HG03521 (cell line): ENCODE measurements around the gene SLC24A3.

Source experiments
- ATAC-seq: cut with Tn5 transposase; IDR thresholded peaks from one replicate; pipeline ENCODE4 v1.9.1; 2021; ENCODE audit warnings: mild to moderate bottlenecking, moderate library complexity; ENCODE audit not compliant: unreplicated experiment

The SLC24A3 gene

GRCh38 chr20:19419396-19419795 lies 207.0 kb downstream of the SLC24A3 start:
- no peak for ATAC-seq

GRCh38 chr20:19423097-19423899 lies 210.9 kb downstream of the SLC24A3 start:
- ATAC-seq: no peak

- no peak for ATAC-seq
Measured at GRCh38 chr20:19423900-19424620, 211.6 kb downstream of the SLC24A3 start.

GRCh38 chr20:19426356-19426755 lies 213.9 kb downstream of the SLC24A3 start:
- no peak for ATAC-seq

- no peak for ATAC-seq
Measured at GRCh38 chr20:19427480-19427879, 215.0 kb downstream of the SLC24A3 start.

GRCh38 chr20:19427913-19428312 lies 215.5 kb downstream of the SLC24A3 start:
- ATAC-seq: no peak

- no peak for ATAC-seq
Measured at GRCh38 chr20:19428324-19428723, 215.9 kb downstream of the SLC24A3 start.

- no peak for ATAC-seq
Measured at GRCh38 chr20:19429538-19429937, 217.1 kb downstream of the SLC24A3 start.

GRCh38 chr20:19430641-19431315 lies 218.3 kb downstream of the SLC24A3 start:
- ATAC-seq: no peak

GRCh38 chr20:19431316-19431700 lies 218.9 kb downstream of the SLC24A3 start:
- no peak for ATAC-seq

- ATAC-seq: no peak
Measured at GRCh38 chr20:19431906-19432305, 219.5 kb downstream of the SLC24A3 start.

GRCh38 chr20:19433371-19434350 lies 221.2 kb downstream of the SLC24A3 start:
- no peak for ATAC-seq

- ATAC-seq: no peak
Measured at GRCh38 chr20:19435316-19435715, 222.9 kb downstream of the SLC24A3 start.

GRCh38 chr20:19435821-19436220 lies 223.4 kb downstream of the SLC24A3 start:
- no peak for ATAC-seq

GRCh38 chr20:19438488-19438887 lies 226.0 kb downstream of the SLC24A3 start:
- ATAC-seq: no peak

- ATAC-seq: no peak
Measured at GRCh38 chr20:19440660-19441527, 228.5 kb downstream of the SLC24A3 start.

- ATAC-seq: no peak
Measured at GRCh38 chr20:19446246-19446645, 233.8 kb downstream of the SLC24A3 start.

- ATAC-seq: no peak
Measured at GRCh38 chr20:19448632-19449031, 236.2 kb downstream of the SLC24A3 start.

- no peak for ATAC-seq
Measured at GRCh38 chr20:19449051-19449450, 236.6 kb downstream of the SLC24A3 start.
